ENCODE measurements around the gene KAZN.

The KAZN gene

DNA sequence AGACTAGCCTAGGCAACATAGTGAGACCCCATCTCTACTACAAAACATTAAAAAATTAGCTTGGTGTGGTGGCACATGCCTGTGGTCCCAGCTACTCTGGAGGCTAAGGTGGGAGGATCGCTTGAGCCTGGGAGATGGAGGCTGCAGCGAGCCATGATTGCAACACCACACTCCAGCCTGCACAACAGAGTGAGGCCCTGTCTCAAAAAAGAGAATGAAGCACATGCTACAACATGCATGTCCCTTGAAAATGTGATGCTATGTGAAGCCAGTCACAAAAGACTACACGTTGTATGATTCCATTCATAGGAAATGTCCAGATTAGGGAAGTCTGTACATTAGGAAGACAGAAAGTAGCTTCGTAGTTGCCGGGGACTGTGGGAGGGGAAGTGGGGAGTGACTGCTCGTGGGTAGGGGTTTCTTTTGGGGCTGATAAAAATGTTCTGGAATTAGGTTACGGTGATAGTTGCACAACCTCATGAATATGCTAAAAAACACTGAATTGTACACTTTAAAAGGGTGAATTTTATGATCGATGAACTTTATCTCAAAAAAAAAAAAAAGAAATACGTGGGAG, 202.1 kb downstream of the KAZN start:
- Histone ChIP-seq H3K9me2 (replicated peaks; ENCODE audit: low read depth, low read length) (no peaks in the 10 kb centered on the region), H3K79me2 (ENCODE audit: insufficient read depth, low read length) (no peaks in the 10 kb centered on the region), H3K36me3 (ENCODE audit: insufficient read depth, low read length) (no peaks in the 10 kb centered on the region), H3K4me1 (ENCODE audit: insufficient read depth, low read length, poor library complexity, severe bottlenecking) (no peaks in the 10 kb centered on the region), H3K4me3 (ENCODE audit: low read length, poor library complexity, severe bottlenecking) (no peak overlapping the region), H3K27me3 (ENCODE audit: insufficient read depth, low read length, poor library complexity, severe bottlenecking) (no peaks in the 10 kb centered on the region), H2AFZ (ENCODE audit: low read length) (no peak overlapping the region), H3K4me2 (ENCODE audit: low read depth, low read length, poor library complexity, severe bottlenecking) (no peak overlapping the region), H3K9me3 (ENCODE audit: insufficient read depth, low read depth, low read length) (no peaks in the 10 kb centered on the region), H3F3A (ENCODE audit: low read depth) (no peaks in the 10 kb centered on the region), H4K20me1 (ENCODE audit: insufficient read depth, low read length, poor library complexity, severe bottlenecking) (no peaks in the 10 kb centered on the region), H3K9ac (ENCODE audit: low read depth, low read length, poor library complexity, severe bottlenecking) (no peak overlapping the region)
- no peak for TF ChIP-seq EZH2phosphoT487 (IDR thresholded peaks at IDR 0.05; ENCODE audit: borderline replicate concordance)
- TF ChIP-seq, protein P1, sequence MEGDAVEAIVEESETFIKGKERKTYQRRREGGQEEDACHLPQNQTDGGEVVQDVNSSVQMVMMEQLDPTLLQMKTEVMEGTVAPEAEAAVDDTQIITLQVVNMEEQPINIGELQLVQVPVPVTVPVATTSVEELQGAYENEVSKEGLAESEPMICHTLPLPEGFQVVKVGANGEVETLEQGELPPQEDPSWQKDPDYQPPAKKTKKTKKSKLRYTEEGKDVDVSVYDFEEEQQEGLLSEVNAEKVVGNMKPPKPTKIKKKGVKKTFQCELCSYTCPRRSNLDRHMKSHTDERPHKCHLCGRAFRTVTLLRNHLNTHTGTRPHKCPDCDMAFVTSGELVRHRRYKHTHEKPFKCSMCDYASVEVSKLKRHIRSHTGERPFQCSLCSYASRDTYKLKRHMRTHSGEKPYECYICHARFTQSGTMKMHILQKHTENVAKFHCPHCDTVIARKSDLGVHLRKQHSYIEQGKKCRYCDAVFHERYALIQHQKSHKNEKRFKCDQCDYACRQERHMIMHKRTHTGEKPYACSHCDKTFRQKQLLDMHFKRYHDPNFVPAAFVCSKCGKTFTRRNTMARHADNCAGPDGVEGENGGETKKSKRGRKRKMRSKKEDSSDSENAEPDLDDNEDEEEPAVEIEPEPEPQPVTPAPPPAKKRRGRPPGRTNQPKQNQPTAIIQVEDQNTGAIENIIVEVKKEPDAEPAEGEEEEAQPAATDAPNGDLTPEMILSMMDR (conservative IDR thresholded peaks at IDR 0.05; ENCODE audit: low read length): no peak

DNA sequence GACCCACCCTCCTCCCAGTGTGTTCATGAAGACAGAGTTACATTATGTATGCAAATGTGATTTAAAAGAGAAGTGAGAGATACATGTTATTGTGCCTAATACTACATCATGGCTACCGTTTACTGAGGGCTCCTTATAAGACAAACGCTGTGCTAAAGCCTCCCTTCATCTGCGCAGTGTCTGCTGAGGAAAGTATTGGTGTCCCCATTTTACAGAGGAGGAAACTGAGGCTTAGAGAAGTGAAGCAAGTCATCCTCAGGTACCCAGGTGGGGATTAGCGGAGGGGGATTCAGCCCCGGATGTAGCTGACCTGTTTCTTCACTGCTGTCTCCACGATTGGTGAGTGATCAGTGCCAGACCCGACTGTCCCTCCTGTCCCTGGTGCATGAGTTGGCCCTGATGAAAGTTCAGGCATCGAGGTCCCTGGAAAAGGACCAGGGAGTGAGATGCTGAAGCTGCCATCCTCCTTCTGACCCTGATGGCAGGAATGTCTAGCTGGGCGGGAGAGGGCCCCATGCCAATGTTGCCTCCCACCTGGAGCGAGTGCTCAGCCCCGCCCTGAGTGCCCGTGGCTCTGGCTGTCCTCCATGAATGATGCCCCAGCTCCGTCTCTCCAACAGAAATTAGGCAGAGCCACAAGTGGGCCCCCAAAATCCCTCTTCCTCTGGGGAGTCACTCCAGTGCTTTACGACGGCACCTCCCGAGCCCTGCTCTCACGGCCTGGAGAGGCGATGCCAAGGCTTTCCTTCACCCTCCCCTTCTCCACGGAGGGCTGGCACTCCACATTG, 204.7 kb downstream of the KAZN start:
- TF ChIP-seq EZH2phosphoT487 (IDR thresholded peaks at IDR 0.05; ENCODE audit: borderline replicate concordance): no peak
- TF ChIP-seq, protein P1 (conservative IDR thresholded peaks at IDR 0.05; ENCODE audit: low read length): no peak
- Histone ChIP-seq H2AFZ (ENCODE audit: low read length) (no peak overlapping the region), H4K20me1 (ENCODE audit: insufficient read depth, low read length, poor library complexity, severe bottlenecking) (no peaks in the 10 kb centered on the region), H3K4me3 (ENCODE audit: low read length, poor library complexity, severe bottlenecking) (no peak overlapping the region), H3K4me2 (ENCODE audit: low read depth, low read length, poor library complexity, severe bottlenecking) (no peak overlapping the region), H3K27me3 (ENCODE audit: insufficient read depth, low read length, poor library complexity, severe bottlenecking) (no peaks in the 10 kb centered on the region), H3K79me2 (ENCODE audit: insufficient read depth, low read length) (no peaks in the 10 kb centered on the region), H3K9ac (ENCODE audit: low read depth, low read length, poor library complexity, severe bottlenecking) (no peak overlapping the region), H3K9me3 (ENCODE audit: insufficient read depth, low read depth, low read length) (peaks cover 6% of the 10 kb centered on the region; the same call in 1 of the 2 replicates), H3K4me1 (ENCODE audit: insufficient read depth, low read length, poor library complexity, severe bottlenecking) (no peaks in the 10 kb centered on the region), H3F3A (ENCODE audit: low read depth) (no peaks in the 10 kb centered on the region), H3K36me3 (ENCODE audit: insufficient read depth, low read length) (no peaks in the 10 kb centered on the region), H3K9me2 (replicated peaks; ENCODE audit: low read depth, low read length) (no peaks in the 10 kb centered on the region)

DNA sequence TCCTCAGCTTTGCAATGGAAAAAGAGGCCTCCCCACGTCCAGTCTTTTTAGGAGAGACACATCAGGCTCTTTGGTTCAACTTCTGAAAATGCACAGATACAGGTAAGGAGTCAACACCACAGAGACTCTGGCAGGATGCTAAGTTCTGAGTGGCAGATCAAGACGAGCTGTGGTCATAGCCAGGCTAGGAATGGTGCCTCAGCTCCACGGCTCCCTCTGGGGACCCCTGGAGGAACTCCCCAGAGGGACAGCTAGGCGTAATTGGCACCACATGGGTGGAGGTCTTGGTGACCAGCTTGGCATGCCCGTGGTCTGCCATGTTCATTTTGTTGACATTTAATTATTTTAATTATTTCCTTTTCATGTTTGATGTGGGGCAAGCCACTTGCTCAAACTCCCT, 206.1 kb downstream of the KAZN start:
- H3F3A ChIP-seq (ENCODE audit: low read depth): no peaks in the 10 kb centered on the region
- TF ChIP-seq, protein P1 (conservative IDR thresholded peaks at IDR 0.05; ENCODE audit: low read length): peak; percentile 60
- no peak for TF ChIP-seq EZH2phosphoT487 (IDR thresholded peaks at IDR 0.05; ENCODE audit: borderline replicate concordance)
- H3K4me3 ChIP-seq (ENCODE audit: low read length, poor library complexity, severe bottlenecking): no peak overlapping the region
- no peaks in the 10 kb centered on the region for H3K4me1 ChIP-seq (ENCODE audit: insufficient read depth, low read length, poor library complexity, severe bottlenecking)
- H2AFZ ChIP-seq (ENCODE audit: low read length): no peak overlapping the region
- no peak overlapping the region for H3K9ac ChIP-seq (ENCODE audit: low read depth, low read length, poor library complexity, severe bottlenecking)
- H3K36me3 ChIP-seq (ENCODE audit: insufficient read depth, low read length): no peaks in the 10 kb centered on the region
- no peaks in the 10 kb centered on the region for H4K20me1 ChIP-seq (ENCODE audit: insufficient read depth, low read length, poor library complexity, severe bottlenecking)
- H3K9me3 ChIP-seq (ENCODE audit: insufficient read depth, low read depth, low read length): peaks cover 6% of the 10 kb centered on the region; the same call in 1 of the 2 replicates
- H3K4me2 ChIP-seq (ENCODE audit: low read depth, low read length, poor library complexity, severe bottlenecking): no peak overlapping the region
- no peaks in the 10 kb centered on the region for H3K27me3 ChIP-seq (ENCODE audit: insufficient read depth, low read length, poor library complexity, severe bottlenecking)
- no peaks in the 10 kb centered on the region for H3K9me2 ChIP-seq (replicated peaks; ENCODE audit: low read depth, low read length)
- H3K79me2 ChIP-seq (ENCODE audit: insufficient read depth, low read length): no peaks in the 10 kb centered on the region
